Peyer's patch (tissue), 4 donors: ENCODE results near the gene FBXO24. TPM values are rescaled to one million over a fixed set of nuclear protein-coding genes. Genes with fewer than 3 reads are reported as not detected.

Source experiments
- DNase-seq, 3 donors: peaks; one replicate each; pipeline ENCODE4 v3.0.0-alpha.2; 2017 to 2019
- H3K27ac ChIP-seq, 4 donors: fragments of 200-600 bp; sonication (generic); one replicate each; pipeline ENCODE4 v1.5.1; 2016 to 2019
- H3K27me3 ChIP-seq, 2 donors: fragments of 200-600 bp; sonication (generic); one replicate each; pipeline ENCODE4 v1.5.1; 2019
- H3K36me3 ChIP-seq, 3 donors: fragments of 200-600 bp; sonication (generic); one replicate each; pipeline ENCODE4 v1.5.1; 2016 to 2019
- H3K4me1 ChIP-seq, 4 donors: fragments of 200-600 bp; sonication (generic); one replicate each; pipeline ENCODE4 v1.5.1; 2016 to 2019
- H3K4me3 ChIP-seq, 4 donors: fragments of 200-600 bp; sonication (generic); 1 replicate in 3 of 4; 2 replicates in 1 of 4; pipeline ENCODE4 v1.5.1; 2016 to 2019; ENCODE audit warnings: mild to moderate bottlenecking in 1 of 4
- H3K9me3 ChIP-seq, 4 donors: fragments of 200-600 bp; sonication (generic); one replicate each; pipeline ENCODE4 v1.5.1; 2016 to 2019; ENCODE audit warnings: mild to moderate bottlenecking in 1 of 4
- POLR2A ChIP-seq, 2 donors: fragments of 450-650 bp; IDR thresholded peaks; one replicate each; pipeline ENCODE4 v1.5.1; 2017; ENCODE audit warnings: antibody characterized with exemption in 2 of 2, mild to moderate bottlenecking in 2 of 2, moderate library complexity in 2 of 2
- total RNA-seq, 4 donors: library from RNA; depleted of rRNA; stranded (reverse); fragments of >200 nt; gene quantifications; one replicate each; pipeline ENCODE4 v1.1.0, GENCODE V29; 2016
- TF ChIP-seq, protein P1 (sequence below), 6 experiments: fragments of 450-650 bp in 4 of 6; fragments of 200-600 bp in 2 of 6; sonication (generic) in 1 of 6; IDR thresholded peaks; one replicate each; pipeline ENCODE4 v1.5.1; 2017 to 2019; ENCODE audit warnings: antibody characterized with exemption in 6 of 6, mild to moderate bottlenecking in 3 of 6, moderate library complexity in 1 of 6

FBXO24 gene
- total RNA-seq, 4 donors from 2014 or later = 1.1 to 2.8 TPM; not detected in 2

DNA sequence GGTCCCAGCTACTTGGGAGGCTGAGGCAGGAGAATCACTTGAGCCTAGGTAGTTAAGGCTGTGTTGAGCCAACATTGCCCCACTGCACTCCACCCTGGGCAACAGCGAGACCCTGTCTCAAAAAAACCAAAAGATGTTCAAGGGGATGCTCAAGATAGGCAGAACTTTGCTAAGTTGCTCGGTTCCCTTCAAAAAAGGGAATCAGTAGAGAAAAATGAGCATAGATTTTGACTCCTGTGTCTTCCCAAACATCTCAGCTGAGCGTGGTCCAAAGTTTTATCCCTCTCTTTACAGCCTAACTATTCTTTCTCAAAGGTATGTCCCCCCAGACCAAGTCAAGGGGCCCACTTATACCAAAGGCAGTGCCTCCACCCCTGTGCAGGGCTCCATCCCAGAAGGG lies 33.1 kb upstream of the FBXO24 start:
- DNase-seq = no peak
- Histone ChIP-seq H3K9me3 (no peaks in the 10 kb centered on the region), H3K4me1 (peaks cover 0 to 14% (median 8%) of the 10 kb centered on the region in 4 donors), H3K27me3 (no peaks in the 10 kb centered on the region), H3K4me3 (no peak overlapping the region), H3K36me3 (peaks cover 0 to 88% (median 0%) of the 10 kb centered on the region in 3 donors), H3K27ac (no peak overlapping the region)
- no peak for TF ChIP-seq POLR2A (IDR thresholded peaks at IDR 0.05)
- TF ChIP-seq, protein P1, sequence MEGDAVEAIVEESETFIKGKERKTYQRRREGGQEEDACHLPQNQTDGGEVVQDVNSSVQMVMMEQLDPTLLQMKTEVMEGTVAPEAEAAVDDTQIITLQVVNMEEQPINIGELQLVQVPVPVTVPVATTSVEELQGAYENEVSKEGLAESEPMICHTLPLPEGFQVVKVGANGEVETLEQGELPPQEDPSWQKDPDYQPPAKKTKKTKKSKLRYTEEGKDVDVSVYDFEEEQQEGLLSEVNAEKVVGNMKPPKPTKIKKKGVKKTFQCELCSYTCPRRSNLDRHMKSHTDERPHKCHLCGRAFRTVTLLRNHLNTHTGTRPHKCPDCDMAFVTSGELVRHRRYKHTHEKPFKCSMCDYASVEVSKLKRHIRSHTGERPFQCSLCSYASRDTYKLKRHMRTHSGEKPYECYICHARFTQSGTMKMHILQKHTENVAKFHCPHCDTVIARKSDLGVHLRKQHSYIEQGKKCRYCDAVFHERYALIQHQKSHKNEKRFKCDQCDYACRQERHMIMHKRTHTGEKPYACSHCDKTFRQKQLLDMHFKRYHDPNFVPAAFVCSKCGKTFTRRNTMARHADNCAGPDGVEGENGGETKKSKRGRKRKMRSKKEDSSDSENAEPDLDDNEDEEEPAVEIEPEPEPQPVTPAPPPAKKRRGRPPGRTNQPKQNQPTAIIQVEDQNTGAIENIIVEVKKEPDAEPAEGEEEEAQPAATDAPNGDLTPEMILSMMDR (IDR thresholded peaks at IDR 0.05) = no peak

DNA sequence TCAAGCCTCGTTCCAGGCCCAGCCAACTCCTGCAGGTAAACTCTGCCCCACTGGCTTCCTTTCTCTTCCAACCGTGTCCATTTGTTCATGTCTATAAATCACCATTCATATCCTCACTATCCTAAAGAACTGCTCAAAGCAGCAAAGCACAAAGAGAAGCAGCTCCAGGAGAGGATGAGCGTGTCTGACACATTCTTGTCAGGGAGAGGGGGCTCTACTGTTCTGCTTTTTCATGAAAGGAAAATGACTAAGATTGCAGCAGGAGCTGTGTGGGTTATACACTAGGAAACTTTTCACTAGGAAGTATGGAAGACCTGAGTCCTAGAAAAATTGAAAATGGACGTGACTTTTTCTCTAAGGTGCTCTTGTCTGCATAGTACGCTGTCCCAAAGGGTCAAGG lies 30.4 kb upstream of the FBXO24 start:
- H3K9me3 ChIP-seq = no peaks in the 10 kb centered on the region
- no peak overlapping the region for H3K4me3 ChIP-seq
- H3K27ac ChIP-seq = peak overlapping the region in 2 of 4 donors; percentile 44 to 68
- no peaks in the 10 kb centered on the region for H3K27me3 ChIP-seq
- TF ChIP-seq, protein P1 (IDR thresholded peaks at IDR 0.05) = no peak
- TF ChIP-seq POLR2A (IDR thresholded peaks at IDR 0.05) = no peak
- DNase-seq = no peak
- H3K36me3 ChIP-seq = peaks cover 0 to 68% (median 0%) of the 10 kb centered on the region in 3 donors
- peaks cover 0 to 7% (median under 1%) of the 10 kb centered on the region in 4 donors for H3K4me1 ChIP-seq

DNA sequence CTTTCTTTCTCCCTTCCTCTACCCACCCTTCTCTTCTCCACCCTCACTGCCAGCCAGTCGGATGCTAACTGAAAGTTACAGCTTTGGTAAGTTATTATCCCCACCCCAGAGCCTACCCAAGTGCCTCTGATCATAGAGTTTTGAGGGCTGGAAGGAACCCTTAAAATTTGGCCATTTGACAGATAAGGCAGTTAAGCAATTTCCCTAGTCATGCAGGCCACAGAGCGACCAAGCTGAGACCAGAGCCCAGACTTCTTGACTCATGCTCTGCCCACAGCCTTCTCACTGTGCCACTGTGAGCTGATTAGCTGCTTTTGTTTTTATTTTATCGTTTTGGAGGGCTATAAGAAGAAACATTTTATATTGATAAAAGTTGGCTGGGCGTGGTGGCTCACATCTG lies 29.6 kb upstream of the FBXO24 start:
- H3K36me3 ChIP-seq = peaks cover 0 to 62% (median 0%) of the 10 kb centered on the region in 3 donors
- H3K4me3 ChIP-seq = no peak overlapping the region
- DNase-seq = no peak
- no peaks in the 10 kb centered on the region for H3K27me3 ChIP-seq
- H3K27ac ChIP-seq = no peak overlapping the region
- H3K9me3 ChIP-seq = no peaks in the 10 kb centered on the region
- peaks cover 0 to 7% (median 0%) of the 10 kb centered on the region in 4 donors for H3K4me1 ChIP-seq
- TF ChIP-seq POLR2A (IDR thresholded peaks at IDR 0.05) = no peak
- TF ChIP-seq, protein P1 (IDR thresholded peaks at IDR 0.05) = no peak

DNA sequence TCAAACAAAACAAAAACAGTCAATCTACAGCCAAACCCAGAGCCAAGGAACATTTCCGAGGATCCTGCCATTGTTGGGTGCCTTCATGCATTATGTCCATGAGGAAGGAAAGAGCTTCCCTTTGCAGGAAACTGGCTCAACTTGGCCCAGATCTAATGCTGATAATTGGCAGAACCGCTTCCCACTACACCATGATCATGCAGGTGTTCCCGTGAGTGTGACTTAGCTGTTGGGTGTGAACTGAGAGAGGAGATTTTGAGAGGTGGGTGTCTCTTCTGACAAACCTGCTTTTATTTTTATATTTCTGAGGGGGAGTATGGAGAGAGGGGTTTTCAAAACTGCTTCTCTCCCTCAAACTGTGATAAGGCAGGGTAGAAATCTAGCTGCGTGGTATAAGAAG lies 27.0 kb upstream of the FBXO24 start:
- Histone ChIP-seq H3K9me3 (no peaks in the 10 kb centered on the region), H3K27ac (no peak overlapping the region), H3K4me1 (peaks cover 0 to under 1% (median 0%) of the 10 kb centered on the region in 4 donors), H3K27me3 (no peaks in the 10 kb centered on the region), H3K36me3 (peaks cover 0 to 55% (median 0%) of the 10 kb centered on the region in 3 donors), H3K4me3 (no peak overlapping the region)
- TF ChIP-seq POLR2A (IDR thresholded peaks at IDR 0.05) = no peak
- TF ChIP-seq, protein P1 (IDR thresholded peaks at IDR 0.05) = no peak
- no peak for DNase-seq

DNA sequence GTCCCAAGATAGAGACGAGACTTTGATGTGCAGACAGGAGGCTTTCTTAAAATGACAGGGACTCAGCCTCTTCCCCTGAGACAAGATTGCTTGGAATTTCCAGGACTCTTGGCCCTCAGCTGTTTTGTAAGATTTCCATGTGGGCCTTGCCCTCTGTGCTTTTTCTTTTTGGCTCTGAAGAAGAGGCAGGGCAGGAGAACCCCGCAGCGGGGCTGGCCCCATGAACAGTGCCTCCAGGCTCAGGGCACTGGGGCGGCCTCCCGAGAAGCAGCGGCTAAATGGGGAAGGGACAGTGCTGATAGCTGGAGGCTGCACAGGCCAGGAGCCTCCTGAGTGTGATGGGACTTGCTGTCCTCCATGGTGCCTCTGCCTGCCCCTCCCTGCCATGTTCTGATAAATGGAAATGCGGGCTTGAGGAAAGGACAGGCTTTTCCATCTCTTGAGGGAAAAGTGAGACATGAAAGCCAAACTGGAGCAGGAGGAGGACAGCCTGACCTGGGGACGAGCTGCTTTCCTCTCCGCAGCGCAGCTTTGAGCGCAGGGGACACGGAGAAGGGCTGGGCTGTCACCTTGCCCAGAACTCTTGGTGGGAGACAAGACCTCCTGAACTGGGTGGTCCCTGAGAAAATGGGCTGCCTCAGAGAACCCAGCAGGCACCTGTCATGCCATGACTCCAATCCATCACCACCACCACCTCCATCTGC lies 24.5 kb upstream of the FBXO24 start:
- no peaks in the 10 kb centered on the region for H3K27me3 ChIP-seq
- peaks cover 0 to 38% (median 0%) of the 10 kb centered on the region in 3 donors for H3K36me3 ChIP-seq
- peaks cover 0 to 5% (median 0%) of the 10 kb centered on the region in 4 donors for H3K4me1 ChIP-seq
- no peak for DNase-seq
- no peak overlapping the region for H3K4me3 ChIP-seq
- TF ChIP-seq, protein P1 (IDR thresholded peaks at IDR 0.05) = no peak
- no peak for TF ChIP-seq POLR2A (IDR thresholded peaks at IDR 0.05)
- H3K27ac ChIP-seq = no peak overlapping the region
- H3K9me3 ChIP-seq = no peaks in the 10 kb centered on the region
